Chondrocyte (in vitro differentiated cells): ENCODE data around the gene USP22. TPM values are rescaled to one million over a fixed set of nuclear protein-coding genes. Genes with fewer than 3 reads are reported as not detected.

Source experiments
- DNase-seq: peaks from one replicate; pipeline ENCODE4 v3.0.0; 2021; ENCODE audit warnings: mixed read lengths, low spot score
- H3K27ac Mint-ChIP-seq: one replicate; pipeline ENCODE4 v1.8.0; 2021; ENCODE audit warnings: mild to moderate bottlenecking, moderate library complexity, mixed read lengths; ENCODE audit not compliant: unreplicated experiment
- H3K27me3 Mint-ChIP-seq: 2 replicates; pipeline ENCODE4 v1.8.0; 2021; ENCODE audit warnings: low read depth, mixed read lengths
- H3K36me3 Mint-ChIP-seq: 2 replicates; pipeline ENCODE4 v1.8.0; 2021; ENCODE audit warnings: low read depth, mixed read lengths
- H3K4me1 Mint-ChIP-seq: 2 replicates; pipeline ENCODE4 v1.8.0; 2021; ENCODE audit warnings: low read depth, mild to moderate bottlenecking, mixed read lengths
- H3K4me3 Mint-ChIP-seq: one replicate; pipeline ENCODE4 v1.8.0; 2021; ENCODE audit warnings: mild to moderate bottlenecking, moderate library complexity, mixed read lengths; ENCODE audit not compliant: unreplicated experiment
- H3K9me3 Mint-ChIP-seq: 2 replicates; pipeline ENCODE4 v1.8.0; 2021; ENCODE audit warnings: low read depth, mixed read lengths
- CTCF ChIP-seq: fragments of 200-600 bp; sonication (generic); IDR thresholded peaks from 2 replicates; pipeline ENCODE4 v1.5.0; 2021; ENCODE audit warnings: antibody characterized with exemption, mild to moderate bottlenecking, moderate library complexity
- total RNA-seq: library from RNA; stranded (reverse); gene quantifications from 3 replicates; pipeline ENCODE4 v1.2.1, GENCODE V29; 2021

The USP22 gene
- total RNA-seq, 1 donor from 2014 or later: 248 TPM

DNA sequence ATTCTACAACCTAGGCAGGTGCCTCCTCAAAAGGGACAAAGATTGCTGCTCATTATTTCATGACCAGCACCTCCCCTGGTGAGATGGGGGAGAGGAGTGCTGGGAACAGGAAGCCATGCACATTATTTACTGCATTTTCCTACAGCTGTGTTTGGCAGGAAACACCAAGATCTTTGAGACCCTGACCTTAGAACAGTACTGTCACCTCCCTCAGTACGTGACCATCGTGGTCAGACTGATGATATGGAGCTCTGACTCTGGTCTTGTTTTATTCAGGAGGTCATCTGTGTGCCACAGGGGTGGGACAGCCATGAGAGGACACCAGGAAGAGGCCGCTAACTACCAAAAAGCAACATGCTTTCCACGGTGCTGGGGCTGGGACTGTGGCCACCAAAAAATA is 37.4 kb downstream of the USP22 start:
- Mint-ChIP-seq H3K9me3 (no peaks in the 10 kb centered on the region), H3K36me3 (peaks cover 55% of the 10 kb centered on the region), H3K4me1 (peaks cover 15% of the 10 kb centered on the region), H3K27me3 (no peaks in the 10 kb centered on the region), H3K4me3 (no peak overlapping the region), H3K27ac (no peak overlapping the region)
- no peak for TF ChIP-seq CTCF
- no peak for DNase-seq

- no peak overlapping the region for H3K4me3 Mint-ChIP-seq
- no peak overlapping the region for H3K27ac Mint-ChIP-seq
- no peaks in the 10 kb centered on the region for H3K9me3 Mint-ChIP-seq
- no peak for DNase-seq
- TF ChIP-seq CTCF: no peak
- H3K36me3 Mint-ChIP-seq: peaks cover 59% of the 10 kb centered on the region
- no peaks in the 10 kb centered on the region for H3K27me3 Mint-ChIP-seq
- peaks cover 24% of the 10 kb centered on the region for H3K4me1 Mint-ChIP-seq
Observed at GRCh38 chr17:21004016-21004930, 38.5 kb downstream of the USP22 start.

- peaks cover 57% of the 10 kb centered on the region for H3K36me3 Mint-ChIP-seq
- no peak for DNase-seq
Observed at GRCh38 chr17:21003007-21003621, 39.7 kb downstream of the USP22 start.

GRCh38 chr17:21002309-21003006 is 40.4 kb downstream of the USP22 start:
- H3K4me1 Mint-ChIP-seq: peaks cover 33% of the 10 kb centered on the region

More at GRCh38 chr17:21003007-21003621, 39.7 kb downstream of the USP22 start:
- peaks cover 33% of the 10 kb centered on the region for H3K4me1 Mint-ChIP-seq
- H3K9me3 Mint-ChIP-seq: no peaks in the 10 kb centered on the region
- TF ChIP-seq CTCF: no peak
- H3K27me3 Mint-ChIP-seq: no peaks in the 10 kb centered on the region
- peak overlapping the region; percentile 49 for H3K27ac Mint-ChIP-seq
- no peak overlapping the region for H3K4me3 Mint-ChIP-seq

More at GRCh38 chr17:21002309-21003006, 40.4 kb downstream of the USP22 start:
- DNase-seq: no peak
- TF ChIP-seq CTCF: no peak
- no peaks in the 10 kb centered on the region for H3K9me3 Mint-ChIP-seq
- H3K36me3 Mint-ChIP-seq: peaks cover 55% of the 10 kb centered on the region
- no peak overlapping the region for H3K27ac Mint-ChIP-seq
- H3K4me3 Mint-ChIP-seq: no peak overlapping the region
- H3K27me3 Mint-ChIP-seq: no peaks in the 10 kb centered on the region
